GM21825 (cell line): Measurements from ENCODE around the gene OR7G3.

Experiments used
- ATAC-seq: cut with Tn5 transposase; IDR thresholded peaks from one replicate; pipeline ENCODE4 v1.9.1; 2021; ENCODE audit warnings: mild to moderate bottlenecking, moderate library complexity; ENCODE audit not compliant: unreplicated experiment

The OR7G3 gene

GRCh38 chr19:9109959-9110358, 16.8 kb downstream of the OR7G3 start:
- no peak for ATAC-seq

GRCh38 chr19:9107375-9107774, 19.4 kb downstream of the OR7G3 start, which contains the start of gene OR7G2:
Gene OR7G2 (minus strand): TSS chr19:9107475. CDS start chr19:9103243, 4,232 bp downstream.
- no peak for ATAC-seq

- no peak for ATAC-seq
These were observed 40.0 kb downstream of the OR7G3 start, which contains the start of gene OR1M1 for GRCh38 chr19:9086761-9087160. Gene OR1M1 (plus strand): TSS chr19:9087061. CDS start chr19:9093245, 6,184 bp downstream.

- ATAC-seq, result no peak
These were observed 48.1 kb downstream of the OR7G3 start for GRCh38 chr19:9078651-9079050.

- no peak for ATAC-seq
These were observed 49.8 kb downstream of the OR7G3 start for GRCh38 chr19:9076901-9077300.
